Measurements from ENCODE around the gene CARD19. TPM values are rescaled to one million over a fixed set of nuclear protein-coding genes. Genes with fewer than 3 reads are reported as not detected.

Gene CARD19
- total and polyA plus RNA-seq, 2 experiments from 2014 or later: 54.1 to 69.5 TPM

DNA sequence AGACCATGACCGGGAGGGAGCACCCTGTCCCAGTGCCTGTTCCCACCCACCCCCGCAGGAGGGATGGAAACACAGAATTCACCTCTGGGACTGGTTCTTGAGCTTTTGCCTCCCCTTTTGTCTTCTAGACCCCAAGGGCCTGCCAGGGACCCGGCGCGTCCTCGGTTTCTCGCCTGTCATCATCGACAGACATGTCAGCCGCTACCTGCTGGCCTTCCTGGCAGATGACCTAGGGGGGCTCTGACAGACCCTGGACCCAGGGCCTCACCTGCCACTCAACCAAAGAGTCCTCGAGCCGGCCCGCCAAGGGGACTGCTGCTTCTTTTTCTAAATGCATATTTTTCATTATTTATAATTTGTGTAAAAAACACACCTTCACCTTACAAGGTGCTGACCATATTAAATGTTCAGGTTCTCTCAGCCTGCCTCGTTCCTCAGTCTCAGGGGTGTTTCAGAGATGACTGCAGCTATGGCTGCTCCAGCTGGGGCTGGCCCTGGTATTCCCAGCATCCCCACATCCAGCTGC lies 16.9 kb downstream of the CARD19 start:
- no peaks in the 10 kb centered on the region for H3K9me2 ChIP-seq (ENCODE audit: insufficient read depth)
- WGBS, 2 experiments (ENCODE audit: low coverage in 1 of 2, low lambda C conversion rate in 2 of 2, missing lambda C conversion rate in 2 of 2): 82 to 87% methylated on average over 12 to 13 of the region's 13 CpGs
- in situ Hi-C loops (cut with MboI): no loop called here

DNA sequence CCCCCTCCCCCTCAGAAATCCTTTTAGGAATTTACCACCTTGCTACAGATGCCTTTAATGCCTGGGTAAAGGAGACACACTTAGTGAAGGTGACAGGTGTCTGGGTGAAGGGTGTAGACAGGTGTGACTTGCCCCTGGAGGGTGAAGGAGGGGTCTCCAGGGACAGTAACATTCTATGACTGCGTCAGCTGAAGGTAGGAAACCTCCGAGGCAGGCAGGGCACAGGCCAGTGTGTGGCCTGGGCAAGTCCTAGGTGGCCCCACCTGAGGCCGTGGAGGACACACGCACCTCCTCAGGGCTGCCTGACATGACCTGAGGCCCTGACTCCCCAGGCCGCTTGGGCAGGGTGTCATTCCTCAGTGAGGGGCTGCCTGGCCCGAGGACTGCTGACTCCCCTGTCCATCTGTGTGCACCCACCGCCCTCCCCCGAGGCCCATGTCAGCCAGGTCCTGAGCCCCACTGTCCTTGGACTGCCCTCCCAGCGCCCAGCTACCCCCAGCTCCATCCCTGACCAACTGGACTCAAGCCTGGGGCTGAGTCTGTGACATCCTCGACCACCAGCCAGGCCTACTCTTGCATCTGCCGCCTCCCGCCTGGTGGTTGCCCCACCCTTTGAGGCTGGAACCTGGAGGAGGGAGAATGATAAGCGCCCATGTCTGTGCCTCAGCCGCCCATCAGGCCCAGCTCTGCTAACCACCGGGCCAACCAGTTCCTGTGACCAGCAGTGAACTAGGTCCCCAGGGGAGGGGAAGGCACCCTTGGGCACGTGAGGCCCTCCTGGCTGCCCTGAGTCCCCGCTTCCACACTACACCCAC lies 18.4 kb downstream of the CARD19 start:
- no peaks in the 10 kb centered on the region for H3F3A ChIP-seq (ENCODE audit: insufficient read depth)
- no peaks in the 10 kb centered on the region for H3K79me2 ChIP-seq (ENCODE audit: insufficient read depth)
- H3K4me3 ChIP-seq: no peak overlapping the region
- no peak for DNase-seq
- H4K20me1 ChIP-seq (ENCODE audit: insufficient read depth): no peaks in the 10 kb centered on the region
- no peaks in the 10 kb centered on the region for H3K27me3 ChIP-seq (replicated peaks; ENCODE audit: insufficient read depth)
- no peak overlapping the region for H3K27ac ChIP-seq
- H2AFZ ChIP-seq: no peak overlapping the region
- no peaks in the 10 kb centered on the region for H3K9me3 ChIP-seq (ENCODE audit: low read depth)
- no peaks in the 10 kb centered on the region for H3K36me3 ChIP-seq (ENCODE audit: low read depth)
- no peak overlapping the region for H3K4me2 ChIP-seq (ENCODE audit: unreplicated experiment)
- H3K9me2 ChIP-seq (ENCODE audit: insufficient read depth): no peaks in the 10 kb centered on the region
- no peak for TF ChIP-seq EZH2 (IDR thresholded peaks at IDR 0.05; ENCODE audit: insufficient read depth, poor library complexity, severe bottlenecking)
- TF ChIP-seq EZH2phosphoT487 (IDR thresholded peaks at IDR 0.05; ENCODE audit: insufficient read depth, low read depth): no peak
- in situ Hi-C loops (cut with MboI): no loop called here
- peaks cover 4% of the 10 kb centered on the region for H3K4me1 ChIP-seq (ENCODE audit: insufficient read depth)
- no peak overlapping the region for H3K9ac ChIP-seq
- 88 to 95% methylated on average over 14 to 17 of the region's 17 CpGs for WGBS, 2 experiments (ENCODE audit: low coverage in 1 of 2, low lambda C conversion rate in 2 of 2, missing lambda C conversion rate in 2 of 2)

More for the DNA sequence above, 16.9 kb downstream of the CARD19 start:
- Histone ChIP-seq H3K4me2 (ENCODE audit: unreplicated experiment) (no peak overlapping the region), H3K27ac (no peak overlapping the region), H3K4me3 (no peak overlapping the region), H3K36me3 (ENCODE audit: low read depth) (no peaks in the 10 kb centered on the region), H3K9me3 (ENCODE audit: low read depth) (no peaks in the 10 kb centered on the region), H4K20me1 (ENCODE audit: insufficient read depth) (no peaks in the 10 kb centered on the region), H3K4me1 (ENCODE audit: insufficient read depth) (peaks cover 4% of the 10 kb centered on the region; the same call in 1 of the 2 replicates), H3F3A (ENCODE audit: insufficient read depth) (no peaks in the 10 kb centered on the region), H2AFZ (no peak overlapping the region), H3K27me3 (replicated peaks; ENCODE audit: insufficient read depth) (no peaks in the 10 kb centered on the region), H3K9ac (no peak overlapping the region), H3K79me2 (ENCODE audit: insufficient read depth) (peaks cover 10% of the 10 kb centered on the region; the same call in 1 of the 2 replicates)
- TF ChIP-seq EZH2phosphoT487 (IDR thresholded peaks at IDR 0.05; ENCODE audit: insufficient read depth, low read depth) (no peak), EZH2 (IDR thresholded peaks at IDR 0.05; ENCODE audit: insufficient read depth, poor library complexity, severe bottlenecking) (no peak)
- no peak for DNase-seq

DNA sequence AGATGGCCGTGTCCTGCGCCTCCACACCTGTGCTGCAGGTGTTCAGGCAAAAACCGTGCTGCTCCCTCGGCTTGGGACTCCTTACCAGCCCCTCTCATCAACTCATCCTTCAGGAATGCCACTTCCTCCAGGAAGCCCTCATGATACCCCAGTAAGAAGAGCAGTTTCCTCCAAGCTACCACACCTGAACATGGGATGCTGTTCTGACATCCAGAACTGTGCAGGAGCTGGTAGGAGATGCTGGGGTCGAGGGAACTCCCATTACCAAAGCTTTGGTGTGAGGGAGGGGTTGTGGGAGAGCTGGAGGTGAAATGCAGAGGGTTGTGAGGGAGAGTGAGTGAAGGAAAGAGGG lies 18.9 kb downstream of the CARD19 start:
- Histone ChIP-seq H3K9me3 (ENCODE audit: low read depth) (no peaks in the 10 kb centered on the region), H2AFZ (no peak overlapping the region), H3K27ac (no peak overlapping the region), H4K20me1 (ENCODE audit: insufficient read depth) (no peaks in the 10 kb centered on the region), H3K36me3 (ENCODE audit: low read depth) (no peaks in the 10 kb centered on the region), H3K9me2 (ENCODE audit: insufficient read depth) (no peaks in the 10 kb centered on the region), H3K79me2 (ENCODE audit: insufficient read depth) (no peaks in the 10 kb centered on the region), H3F3A (ENCODE audit: insufficient read depth) (no peaks in the 10 kb centered on the region), H3K4me3 (no peak overlapping the region), H3K27me3 (replicated peaks; ENCODE audit: insufficient read depth) (no peaks in the 10 kb centered on the region), H3K4me1 (ENCODE audit: insufficient read depth) (peaks cover 10% of the 10 kb centered on the region), H3K4me2 (ENCODE audit: unreplicated experiment) (no peak overlapping the region), H3K9ac (no peak overlapping the region)
- no peak for DNase-seq
- TF ChIP-seq EZH2 (IDR thresholded peaks at IDR 0.05; ENCODE audit: insufficient read depth, poor library complexity, severe bottlenecking) (no peak), EZH2phosphoT487 (IDR thresholded peaks at IDR 0.05; ENCODE audit: insufficient read depth, low read depth) (no peak)
- in situ Hi-C loops (cut with MboI): no loop called here
- 74 to 80% methylated on average over 5 of the region's 5 CpGs for WGBS, 2 experiments (ENCODE audit: low coverage in 1 of 2, low lambda C conversion rate in 2 of 2, missing lambda C conversion rate in 2 of 2)

DNA sequence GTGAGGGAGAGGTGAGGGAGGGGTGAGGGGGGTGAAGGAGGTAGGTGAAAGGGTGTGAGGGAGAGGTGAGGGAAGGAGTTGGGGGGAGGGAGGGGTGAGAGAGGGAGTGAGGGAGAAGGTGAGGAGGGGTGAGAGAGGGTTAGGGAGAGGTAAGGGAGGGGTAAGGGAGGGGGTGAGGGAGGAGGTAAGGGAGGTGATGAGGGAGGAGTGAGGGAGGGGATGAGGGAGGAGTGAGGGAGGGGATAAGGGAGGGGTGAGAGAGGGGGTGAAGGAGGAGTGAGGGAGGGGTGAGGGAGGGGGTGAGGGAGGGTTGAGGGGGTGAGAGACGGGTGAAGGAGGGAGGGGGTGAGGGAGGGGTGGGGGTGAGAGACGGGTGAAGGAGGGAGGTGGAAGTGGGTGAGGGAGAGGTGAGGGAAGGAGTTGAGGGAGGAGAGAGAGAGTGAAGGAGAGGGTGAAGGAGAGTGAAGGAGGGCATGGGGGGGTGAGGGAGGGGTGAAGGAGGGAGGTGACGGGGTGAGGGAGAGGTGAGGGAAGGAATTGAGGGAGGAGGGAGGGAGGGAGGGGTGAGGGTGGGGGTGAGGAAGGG lies 19.6 kb downstream of the CARD19 start:
- DNase-seq: no peak

More for the DNA sequence above, 19.6 kb downstream of the CARD19 start:
- no peak overlapping the region for H3K4me3 ChIP-seq
- no peaks in the 10 kb centered on the region for H3K9me2 ChIP-seq (ENCODE audit: insufficient read depth)
- no peak for TF ChIP-seq EZH2phosphoT487 (IDR thresholded peaks at IDR 0.05; ENCODE audit: insufficient read depth, low read depth)
- no peak for TF ChIP-seq EZH2 (IDR thresholded peaks at IDR 0.05; ENCODE audit: insufficient read depth, poor library complexity, severe bottlenecking)
- H3K27me3 ChIP-seq (replicated peaks; ENCODE audit: insufficient read depth): no peaks in the 10 kb centered on the region
- 31% methylated on average over 3 of the region's 3 CpGs; no CpG with 5 or more reads in 1 of the 2 experiments for WGBS, 2 experiments (ENCODE audit: low coverage in 1 of 2, low lambda C conversion rate in 2 of 2, missing lambda C conversion rate in 2 of 2)
- peaks cover 15% of the 10 kb centered on the region for H3K4me1 ChIP-seq (ENCODE audit: insufficient read depth)
- in situ Hi-C loops (cut with MboI): no loop called here
- no peaks in the 10 kb centered on the region for H3K9me3 ChIP-seq (ENCODE audit: low read depth)
- H3K79me2 ChIP-seq (ENCODE audit: insufficient read depth): no peaks in the 10 kb centered on the region
- no peak overlapping the region for H2AFZ ChIP-seq
- H3K9ac ChIP-seq: no peak overlapping the region
- no peaks in the 10 kb centered on the region for H4K20me1 ChIP-seq (ENCODE audit: insufficient read depth)
- no peaks in the 10 kb centered on the region for H3K36me3 ChIP-seq (ENCODE audit: low read depth)
- H3K27ac ChIP-seq: no peak overlapping the region
- H3K4me2 ChIP-seq (ENCODE audit: unreplicated experiment): no peak overlapping the region
- H3F3A ChIP-seq (ENCODE audit: insufficient read depth): no peaks in the 10 kb centered on the region
